Measurements from ENCODE around the gene C16orf74.

DNA sequence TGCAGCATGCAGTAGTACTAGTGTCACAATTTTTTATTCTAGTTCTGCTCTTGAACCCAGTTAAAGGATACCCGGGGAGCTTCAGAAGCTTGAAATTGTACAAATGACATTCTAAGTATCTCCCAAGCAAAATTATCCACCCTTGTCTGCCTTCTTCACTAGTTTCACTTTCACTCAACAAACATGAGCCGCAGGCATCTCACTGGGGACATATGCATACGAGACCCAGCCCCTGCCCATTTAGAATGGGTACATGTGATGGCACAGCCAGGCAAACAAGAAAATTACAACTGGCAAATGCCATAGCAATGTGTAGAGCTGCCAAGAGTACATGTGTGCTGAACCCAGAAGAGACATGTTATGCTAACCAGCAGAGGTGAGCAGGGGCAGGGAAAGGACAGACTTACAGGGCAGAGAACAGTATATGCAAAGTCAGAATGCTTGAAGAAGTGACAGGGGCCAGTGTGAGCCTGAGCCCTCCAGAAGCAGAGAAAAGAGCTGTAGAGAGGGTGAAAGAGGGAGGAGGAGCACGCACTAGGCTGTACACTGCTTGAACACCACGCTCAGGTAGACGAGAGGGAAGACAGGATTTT is 70.4 kb downstream of the C16orf74 start:
- TF ChIP-seq CTCF (IDR thresholded peaks at IDR 0.05) (no peak), POLR2A (IDR thresholded peaks at IDR 0.05) (no peak)
